Right lobe of liver (tissue), 4 donors: ENCODE results near the gene PFKFB3.
A peak's percentile ranks its signal among the peaks of the same experiment; 100 is the strongest.

Experiments
- CTCF ChIP-seq, 4 donors: fragments of 200-600 bp in 3 of 4; fragments of 450-650 bp in 1 of 4; IDR thresholded peaks; one replicate each; pipeline versions ENCODE4 v1.5.1 to v1.8.0; 2016 to 2022; ENCODE audit warnings: antibody characterized with exemption in 4 of 4, mild to moderate bottlenecking in 2 of 4
- POLR2A ChIP-seq: fragments of 450-650 bp; IDR thresholded peaks from one replicate; pipeline ENCODE4 v1.6.1; 2017; ENCODE audit warnings: antibody characterized with exemption, mild to moderate bottlenecking
- donor health status: DM: no; HTN: no; CAD: no.
- donor health status: DM: no; HTN: no; CAD: no.
- donor health status: DM: no; HTN: yes; CAD: no.

GRCh38 chr10:6173203-6173602 is 29.5 kb upstream of the PFKFB3 start:
- TF ChIP-seq CTCF (IDR thresholded peaks at IDR 0.05) (peak in 2 of 4 donors; percentile 12 to 15), POLR2A (no peak)
